NB4 (cell line): ENCODE data around the gene MPHOSPH9.

Experiments used
- CTCF ChIP-seq: IDR thresholded peaks from one replicate; pipeline ENCODE4 v1.5.1; 2012; ENCODE audit warnings: low read depth, low read length
- MYC ChIP-seq: IDR thresholded peaks from 2 replicates; pipeline ENCODE4 v1.6.1; 2011; ENCODE audit warnings: low read depth, low read length
- POLR2A ChIP-seq: IDR thresholded peaks from 2 replicates; pipeline ENCODE4 v1.6.1; 2011; ENCODE audit warnings: mild to moderate bottlenecking; ENCODE audit not compliant: insufficient read length; ENCODE audit errors: extremely low read depth

DNA sequence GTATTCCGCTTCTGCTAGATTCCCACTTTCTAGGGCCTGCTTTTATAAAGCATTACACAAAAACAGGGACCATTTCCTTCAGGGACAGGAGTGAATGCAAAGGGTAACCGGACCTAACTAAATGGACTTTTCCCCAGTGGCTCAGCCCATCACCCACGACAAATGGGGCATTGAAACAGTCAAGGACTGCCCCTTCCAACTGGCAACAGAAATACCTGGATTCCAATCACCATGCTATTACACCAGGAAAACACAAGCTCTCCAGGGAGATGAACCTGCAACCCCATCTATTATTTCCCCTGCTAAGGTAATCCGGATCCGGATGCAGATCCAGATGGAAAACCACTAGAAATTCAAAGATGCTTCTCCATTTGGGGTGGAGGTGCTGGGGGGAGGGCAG lies 1.0 kb downstream of the MPHOSPH9 start:
- TF ChIP-seq CTCF (no peak), POLR2A (no peak), MYC (no peak)
